Kidney (tissue), 14 donors: ENCODE data around the gene F5. TPM values are rescaled to one million over a fixed set of nuclear protein-coding genes. Genes with fewer than 3 reads are reported as not detected.
A peak's percentile ranks its signal among the peaks of the same experiment; 100 is the strongest.

Source experiments
- DNase-seq, 5 donors: peaks; one replicate each; pipeline ENCODE4 v3.0.0-alpha.2; 2013 to 2020
- FAIRE-seq: peaks from 2 replicates; lab custom pipeline; 2012; peaks lifted over from hg19 to GRCh38; lab: Jason Lieb, UNC
- H3K27ac ChIP-seq, 2 donors: one replicate each; pipeline ENCODE4 v1.7.0; 2013; ENCODE audit warnings: low read depth in 2 of 2, low read length in 2 of 2, inconsistent platforms in 1 of 2
- H3K27me3 ChIP-seq: one replicate; pipeline ENCODE4 v1.7.1; 2013; ENCODE audit warnings: low read length, inconsistent platforms; ENCODE audit not compliant: control insufficient read depth, insufficient read depth
- H3K36me3 ChIP-seq, 3 donors: one replicate each; pipeline versions ENCODE4 v1.7.0 to v1.7.1; 2013; ENCODE audit warnings: low read length in 3 of 3, control low read depth in 1 of 3, inconsistent platforms in 1 of 3; ENCODE audit not compliant: insufficient read depth in 3 of 3, control insufficient read depth in 2 of 3
- H3K4me1 ChIP-seq, 3 donors: one replicate each; pipeline versions ENCODE4 v1.7.0 to v1.7.1; 2013; ENCODE audit warnings: low read length in 3 of 3, inconsistent platforms in 1 of 3, low read depth in 1 of 3; ENCODE audit not compliant: control insufficient read depth in 2 of 3, insufficient read depth in 2 of 3
- H3K4me3 ChIP-seq, 3 donors: one replicate each; pipeline versions ENCODE4 v1.7.0 to v1.8.1; 2013; ENCODE audit warnings: low read length in 3 of 3, control low read depth in 1 of 3, inconsistent platforms in 1 of 3
- H3K9ac ChIP-seq, 3 donors: one replicate each; pipeline versions ENCODE4 v1.7.0 to v1.7.1; 2013; ENCODE audit warnings: low read length in 3 of 3, control low read depth in 1 of 3, inconsistent platforms in 1 of 3
- H3K9me3 ChIP-seq, 3 donors: one replicate each; pipeline versions ENCODE4 v1.7.0 to v1.7.1; 2013; ENCODE audit warnings: low read length in 3 of 3, control low read depth in 1 of 3, inconsistent platforms in 1 of 3; ENCODE audit not compliant: control insufficient read depth in 2 of 3, insufficient read depth in 1 of 3
- CTCF ChIP-seq: IDR thresholded peaks from 3 replicates; pipeline ENCODE4 v1.5.1; 2012; ENCODE audit warnings: mild to moderate bottlenecking, moderate library complexity, borderline replicate concordance; ENCODE audit not compliant: insufficient read depth; ENCODE audit errors: extremely low read depth
- intact Hi-C: fragments of 100-400 bp; cut with DNase I; formaldehyde crosslinking; loops from one replicate; pipeline ENCODE4 v1.11.1; 2022
- polyA plus RNA-seq: library from polyadenylated mRNA; stranded (reverse); fragments of 350-450 nt; fragmentation: Illumina TruSeq; extraction: RNeasy Lipid Tissue Mini Kit (QIAGEN cat#74804); gene quantifications from one replicate; pipeline ENCODE4 v1.2.3, GENCODE V29; 2014; ENCODE audit warnings: low read depth, low replicate concordance; ENCODE audit not compliant: insufficient read depth
- total RNA-seq: library from RNA; stranded (reverse); fragmentation: NEBNext Ultra II Directional; extraction: Animal tissue kit (Norgen Biotek cat#: 25700); gene quantifications from one replicate; pipeline ENCODE4 v1.2.1, GENCODE V29; 2021
- donor health status: control.
- donor health status: control.
- donor health status: control.
- donor health status: control.
- donor health status: control.
- donor health status: DM: yes; HTN: yes; CAD: no.
- donor health status: Normal renal cell carcinoma (clear cell type).

F5 gene
- total and polyA plus RNA-seq, 2 donors from 2014 or later, result 3.8 to 5.1 TPM

GRCh38 chr1:169631249-169631648, 45.0 kb upstream of the F5 start:
- FAIRE-seq (no peak), DNase-seq (no peak)
- H3K9me3 ChIP-seq, result peaks cover 0 to 25% (median 0%) of the 10 kb centered on the region in 3 donors
- no peaks in the 10 kb centered on the region for H3K4me1 ChIP-seq
- no peak for TF ChIP-seq CTCF
- intact Hi-C loops, result no loop called here
- no peak overlapping the region for H3K4me3 ChIP-seq
- no peaks in the 10 kb centered on the region for H3K36me3 ChIP-seq
- H3K9ac ChIP-seq, result no peak overlapping the region
- no peaks in the 10 kb centered on the region for H3K27me3 ChIP-seq
- H3K27ac ChIP-seq, result no peak overlapping the region

GRCh38 chr1:169630006-169630405, 43.7 kb upstream of the F5 start, which contains the start of gene SELP:
Gene SELP (minus strand): TSS chr1:169630124. CDS start chr1:169630074, 50 bp downstream.
- DNase-seq (peak in 1 of 5 donors; percentile 7), FAIRE-seq (no peak)
- Histone ChIP-seq H3K9ac (no peak within 1 kb of the TSS), H3K9me3 (peaks cover 0 to 19% (median 0%) of the 10 kb centered on the region in 3 donors), H3K4me1 (no peaks in the 10 kb centered on the region), H3K27me3 (no peaks in the 10 kb centered on the region), H3K36me3 (no peaks in the 10 kb centered on the region), H3K4me3 (peak within 1 kb of the TSS in 2 of 3 donors; percentile 18 to 32), H3K27ac (peak within 1 kb of the TSS; percentile 16 to 32)
- no peak for TF ChIP-seq CTCF
- intact Hi-C loops, result no loop called here

DNA sequence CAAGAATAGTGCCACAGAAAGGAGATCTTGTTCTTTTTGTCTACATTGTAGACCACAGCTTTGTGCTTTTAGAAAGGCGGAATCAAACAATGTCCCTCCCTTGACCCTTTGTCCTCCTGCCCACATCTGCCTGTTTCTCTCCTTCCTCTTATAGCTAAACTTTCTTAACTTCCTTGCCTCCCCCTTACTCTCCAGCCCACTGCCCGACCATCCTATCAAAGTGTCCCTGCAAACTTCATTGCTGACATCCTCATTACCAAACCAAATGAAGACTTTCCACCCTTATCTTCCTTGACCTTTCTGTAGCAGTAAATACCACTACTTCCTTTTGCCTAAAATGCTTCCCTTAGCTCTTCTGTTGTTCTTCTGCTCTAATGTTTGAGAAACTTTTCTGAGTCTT, 38.6 kb upstream of the F5 start:
- Histone ChIP-seq H3K36me3 (no peaks in the 10 kb centered on the region), H3K4me1 (peaks cover 0 to 6% (median 0%) of the 10 kb centered on the region in 3 donors), H3K9ac (no peak overlapping the region), H3K9me3 (no peaks in the 10 kb centered on the region), H3K4me3 (no peak overlapping the region), H3K27ac (no peak overlapping the region), H3K27me3 (no peaks in the 10 kb centered on the region)
- TF ChIP-seq CTCF, result no peak
- FAIRE-seq, result no peak
- DNase-seq, result no peak
- intact Hi-C loops, result no loop called here

- Histone ChIP-seq H3K9ac (no peak overlapping the region), H3K4me1 (peaks cover 0 to 6% (median 0%) of the 10 kb centered on the region in 3 donors), H3K27me3 (no peaks in the 10 kb centered on the region), H3K4me3 (no peak overlapping the region), H3K9me3 (no peaks in the 10 kb centered on the region), H3K27ac (no peak overlapping the region), H3K36me3 (no peaks in the 10 kb centered on the region)
- TF ChIP-seq CTCF, result no peak
- DNase-seq, result no peak
- FAIRE-seq, result no peak
- intact Hi-C loops, result no loop called here
Measured at GRCh38 chr1:169624122-169624521, 37.8 kb upstream of the F5 start.
